Endothelial cell of umbilical vein (primary cell): ENCODE results near the gene DNAJC3. TPM values are rescaled to one million over a fixed set of nuclear protein-coding genes. Genes with fewer than 3 reads are reported as not detected.

Experiments
- BruUV-seq: library from RNA; stranded (reverse); fragments of 400-500 nt; replicated peaks from 2 replicates; lab custom pipeline; 2021; lab: Mats Ljungman, UMichigan
- CTCF ChIA-PET: fragments of 300-600, 350-600 bp; sonication (Branson Sonifier 250); formaldehyde crosslinking; loops from one replicate; lab custom pipeline; 2021; ENCODE audit warnings: antibody characterized with exemption, inconsistent platforms; lab: Charles Lee
- POLR2A ChIA-PET: fragments of 300-600, 350-600 bp; sonication (Branson Sonifier 250); formaldehyde crosslinking; loops from one replicate; lab custom pipeline; 2021; ENCODE audit warnings: antibody characterized with exemption, inconsistent platforms; lab: Charles Lee
- DNase-seq: peaks from one replicate; pipeline ENCODE4 v3.0.0-alpha.2; 2011; ENCODE audit warnings: low read depth, low spot score
- FAIRE-seq: peaks from 2 replicates; lab custom pipeline; 2011; peaks lifted over from hg19 to GRCh38; lab: Jason Lieb, UNC
- H2AFZ ChIP-seq: 2 replicates; pipeline ENCODE4 v1.6.0; 2012; ENCODE audit warnings: low read depth, low read length, control low read depth, inconsistent platforms
- H3K27ac ChIP-seq: 2 replicates; pipeline ENCODE4 v1.5.1; 2011; ENCODE audit warnings: low read depth, mild to moderate bottlenecking, control low read depth, low read length, moderate library complexity; ENCODE audit not compliant: insufficient read depth
- H3K27me3 ChIP-seq, 2 experiments: 2 replicates each; pipeline versions ENCODE4 v1.6.0 to v1.6.1; 2011; ENCODE audit warnings: low read length in 2 of 2, mixed read lengths in 1 of 2; ENCODE audit not compliant: control insufficient read depth in 2 of 2, insufficient read depth in 2 of 2
- H3K36me3 ChIP-seq, 2 experiments: 2 replicates in 1 of 2; 3 replicates in 1 of 2; pipeline ENCODE4 v1.5.1; 2011; ENCODE audit warnings: low read length in 2 of 2, mild to moderate bottlenecking in 1 of 2, moderate library complexity in 1 of 2; ENCODE audit not compliant: control insufficient read depth in 2 of 2, insufficient read depth in 2 of 2; ENCODE audit errors: extremely low read depth in 1 of 2
- H3K4me1 ChIP-seq: 3 replicates; pipeline ENCODE4 v1.5.1; 2011; ENCODE audit warnings: mild to moderate bottlenecking, low read length; ENCODE audit not compliant: control insufficient read depth, insufficient read depth; ENCODE audit errors: extremely low read depth
- H3K4me2 ChIP-seq: 2 replicates; pipeline ENCODE4 v1.6.1; 2011; ENCODE audit warnings: low read length, control low read depth, mixed read lengths; ENCODE audit not compliant: insufficient read depth
- H3K4me3 ChIP-seq, 3 experiments: fragments of 200-600 bp in 1 of 3; sonication (generic), shearing (Covaris generic) in 1 of 3; replicated peaks in 1 of 3; 2 replicates each; pipeline ENCODE4 v1.5.1; 2011 to 2016; ENCODE audit warnings: control low read depth in 3 of 3, low read length in 3 of 3, mild to moderate bottlenecking in 2 of 3, inconsistent platforms in 1 of 3, low read depth in 1 of 3, moderate library complexity in 1 of 3; ENCODE audit not compliant: insufficient read depth in 1 of 3
- H3K79me2 ChIP-seq: 2 replicates; pipeline ENCODE4 v1.6.0; 2012; ENCODE audit warnings: low read length, inconsistent platforms; ENCODE audit not compliant: control insufficient read depth, insufficient read depth
- H3K9ac ChIP-seq: replicated peaks from 2 replicates; pipeline ENCODE3; 2011; ENCODE audit warnings: low read length, control low read depth; ENCODE audit not compliant: insufficient read depth; ENCODE audit errors: extremely low read depth
- H3K9me1 ChIP-seq: replicated peaks from 3 replicates; pipeline ENCODE4 v1.6.0; 2011; ENCODE audit warnings: mild to moderate bottlenecking, low read length; ENCODE audit not compliant: control insufficient read depth, insufficient read depth; ENCODE audit errors: extremely low read depth
- H3K9me3 ChIP-seq: replicated peaks from 2 replicates; pipeline ENCODE4 v1.5.1; 2012; ENCODE audit warnings: low read length, inconsistent platforms; ENCODE audit not compliant: control insufficient read depth, insufficient read depth
- H4K20me1 ChIP-seq: replicated peaks from 2 replicates; pipeline ENCODE3; 2011; ENCODE audit warnings: mild to moderate bottlenecking, low read length; ENCODE audit not compliant: control insufficient read depth, insufficient read depth; ENCODE audit errors: extremely low read depth
- CTCF ChIP-seq, 2 donors: IDR thresholded peaks; 1 replicate in 1 of 2; 2 replicates in 1 of 2; pipeline ENCODE4 v1.5.1; 2011; ENCODE audit warnings: low read length in 2 of 2, mild to moderate bottlenecking in 2 of 2, moderate library complexity in 2 of 2, control low read depth in 1 of 2, inconsistent platforms in 1 of 2, low read depth in 1 of 2; ENCODE audit not compliant: insufficient read depth in 1 of 2; ENCODE audit errors: extremely low read depth in 1 of 2
- EZH2 ChIP-seq: IDR thresholded peaks from 2 replicates; pipeline ENCODE4 v1.6.1; 2012; ENCODE audit warnings: borderline replicate concordance, low read depth, mild to moderate bottlenecking, moderate library complexity, low read length, inconsistent platforms; ENCODE audit not compliant: severe bottlenecking
- FOS ChIP-seq: IDR thresholded peaks from 2 replicates; pipeline ENCODE4 v1.6.1; 2011; ENCODE audit warnings: mild to moderate bottlenecking, low read length, moderate library complexity, borderline replicate concordance; ENCODE audit not compliant: insufficient read depth
- GATA2 ChIP-seq: IDR thresholded peaks from 2 replicates; pipeline ENCODE4 v1.7.0; 2011; ENCODE audit warnings: low read depth, mild to moderate bottlenecking, moderate library complexity, mixed read lengths, low read length; ENCODE audit not compliant: insufficient read length, insufficient read depth
- JUN ChIP-seq: IDR thresholded peaks from 2 replicates; pipeline ENCODE4 v1.6.1; 2011; ENCODE audit warnings: borderline replicate concordance, low read depth; ENCODE audit not compliant: insufficient read length, insufficient read depth
- MAX ChIP-seq: IDR thresholded peaks from 2 replicates; pipeline ENCODE4 v1.6.1; 2011; ENCODE audit not compliant: insufficient read depth, insufficient read length
- MYC ChIP-seq: IDR thresholded peaks from one replicate; pipeline ENCODE4 v1.6.1; 2011; ENCODE audit warnings: mild to moderate bottlenecking, low read depth, low read length
- POLR2A ChIP-seq: IDR thresholded peaks from 2 replicates; pipeline ENCODE4 v1.6.1; 2012; ENCODE audit warnings: low read depth, mild to moderate bottlenecking, control low read depth, low read length
- POLR2AphosphoS5 ChIP-seq: IDR thresholded peaks from 2 replicates; pipeline ENCODE4 v1.6.1; 2012; ENCODE audit warnings: low read depth, mild to moderate bottlenecking, control low read depth, low read length, moderate library complexity; ENCODE audit not compliant: insufficient read depth
- dilution Hi-C: fragments of 300-500 bp; cut with MboI; formaldehyde crosslinking; loops from one replicate; pipeline ENCODE4 v1.15.0; 2019; ENCODE audit warnings: low sequenced_read_pairs; ENCODE audit not compliant: extremely low pct_ligation_motif_present
- intact Hi-C: fragments of 100-400 bp; cut with micrococcal nuclease; formaldehyde crosslinking; loops from one replicate; pipeline ENCODE4 v1.10.0; 2022
- polyA plus RNA-seq, 4 experiments: library from polyadenylated mRNA; depleted of rRNA in 3 of 4; stranded (reverse) in 3 of 4; unstranded in 1 of 4; fragments of >200 nt; gene quantifications; 2 replicates each; pipeline versions ENCODE4 v1.2.1 to v1.2.3, GENCODE V29; 2011 to 2012; ENCODE audit warnings: missing spikeins in 1 of 4
- total RNA-seq: library from RNA; stranded (reverse); gene quantifications from 2 replicates; pipeline ENCODE4 v1.2.3, GENCODE V29; 2021

Gene DNAJC3
- total and polyA plus RNA-seq, 2 donors (not counting 3 experiments of a cell fraction or from before 2014, with no cell fraction given), result 17.0 to 51.2 TPM

- BruUV-seq, result no TSS peak
- no peak for TF ChIP-seq MYC
- no peak for TF ChIP-seq EZH2
- no peak for TF ChIP-seq POLR2A
- TF ChIP-seq CTCF (IDR thresholded peaks at IDR 0.05; ENCODE audit: extremely low read depth in 1 of 2, insufficient read depth in 1 of 2, low read depth in 1 of 2, low read length in 2 of 2), result no peak
- TF ChIP-seq MAX, result no peak
- TF ChIP-seq FOS, result no peak
- TF ChIP-seq POLR2AphosphoS5, result no peak
- TF ChIP-seq GATA2, result no peak
- no peak for TF ChIP-seq JUN
Observed at GRCh38 chr13:95630593-95630992, 46.3 kb upstream of the DNAJC3 start.

More at GRCh38 chr13:95630593-95630992, 46.3 kb upstream of the DNAJC3 start:
- CTCF ChIA-PET, result interaction anchor here (1.0 to 2.1 kb wide), 4 partner anchors 13 to 203 kb away, joined by 3 to 6 read pairs (median 4); partner anchors contain the start of gene DZIP1
- no peaks in the 10 kb centered on the region for H3K9me3 ChIP-seq
- H3K9me1 ChIP-seq, result no peaks in the 10 kb centered on the region
- H3K36me3 ChIP-seq, result peaks cover 19 to 35% of the 10 kb centered on the region in 2 experiments
- H3K4me3 ChIP-seq, result no peak overlapping the region
- no peaks in the 10 kb centered on the region for H3K79me2 ChIP-seq
- H3K4me2 ChIP-seq, result no peak overlapping the region
- H4K20me1 ChIP-seq, result no peaks in the 10 kb centered on the region
- DNase-seq (no peak), FAIRE-seq (no peak)
- H3K9ac ChIP-seq, result no peak overlapping the region
- POLR2A ChIA-PET, result no interaction called here
- H3K27ac ChIP-seq, result no peak overlapping the region
- intact Hi-C loops (no loop called here), dilution Hi-C loops (no loop called here)
- no peaks in the 10 kb centered on the region for H3K27me3 ChIP-seq
- H2AFZ ChIP-seq, result no peak overlapping the region
- H3K4me1 ChIP-seq, result no peaks in the 10 kb centered on the region
